Esophagus muscularis mucosa (tissue), 4 donors: ENCODE measurements around the gene JAGN1. TPM values are rescaled to one million over a fixed set of nuclear protein-coding genes. Genes with fewer than 3 reads are reported as not detected.
"Not testable (repeated sequence)": the region's sequence is repeated elsewhere in the genome, so short reads cannot be mapped to it uniquely, and the experiment has no call there.

Source experiments
- DNase-seq: peaks from one replicate; pipeline ENCODE4 v3.0.0-alpha.2; 2017; ENCODE audit errors: extremely low spot score
- H3K27ac ChIP-seq, 4 donors: fragments of 200-600 bp; sonication (generic); replicated peaks in 1 of 4; 1 replicate in 3 of 4; 2 replicates in 1 of 4; pipeline ENCODE4 v1.5.1; 2016 to 2019; ENCODE audit warnings: mild to moderate bottlenecking in 1 of 4
- H3K27me3 ChIP-seq, 4 donors: fragments of 200-600 bp; sonication (generic); one replicate each; pipeline versions ENCODE4 v1.5.1 to v1.6.0; 2016 to 2019
- H3K36me3 ChIP-seq, 4 donors: fragments of 200-600 bp; sonication (generic); one replicate each; pipeline ENCODE4 v1.5.1; 2016 to 2019
- H3K4me1 ChIP-seq, 4 donors: fragments of 200-600 bp; sonication (generic); one replicate each; pipeline ENCODE4 v1.5.1; 2016 to 2019
- H3K4me3 ChIP-seq, 4 donors: fragments of 200-600 bp; sonication (generic); 1 replicate in 2 of 4; 2 replicates in 2 of 4; pipeline ENCODE4 v1.5.1; 2016 to 2019; ENCODE audit warnings: mild to moderate bottlenecking in 4 of 4, moderate library complexity in 1 of 4
- H3K9me3 ChIP-seq, 4 donors: fragments of 200-600 bp; sonication (generic); 1 replicate in 3 of 4; 2 replicates in 1 of 4; pipeline ENCODE4 v1.5.1; 2016 to 2019
- CTCF ChIP-seq, 3 experiments: fragments of 200-600 bp in 2 of 3; fragments of 450-650 bp in 1 of 3; sonication (generic) in 2 of 3; IDR thresholded peaks; one replicate each; pipeline ENCODE4 v1.5.1; 2017 to 2019; ENCODE audit warnings: antibody characterized with exemption in 3 of 3, mild to moderate bottlenecking in 2 of 3, moderate library complexity in 1 of 3
- EP300 ChIP-seq: sonication (generic); formaldehyde crosslinking; IDR thresholded peaks from one replicate; pipeline ENCODE4 v1.6.1; 2017; ENCODE audit warnings: antibody characterized with exemption
- POLR2A ChIP-seq: fragments of 450-650 bp; IDR thresholded peaks from one replicate; pipeline ENCODE4 v1.6.1; 2017; ENCODE audit warnings: antibody characterized with exemption, moderate library complexity, mild to moderate bottlenecking, low read depth
- POLR2AphosphoS5 ChIP-seq, 2 donors: sonication (generic); formaldehyde crosslinking; IDR thresholded peaks; one replicate each; pipeline ENCODE4 v1.6.1; 2017; ENCODE audit warnings: antibody characterized with exemption in 2 of 2
- WGBS: methylation state at CpG from one replicate; pipeline ENCODE4 v1.1.5; 2018; 5-methylcytosine and 5-hydroxymethylcytosine counted together
- intact Hi-C: fragments of 100-400 bp; cut with DNase I; formaldehyde crosslinking; loops from one replicate; pipeline ENCODE4 v1.15.1; 2023
- total RNA-seq, 4 donors: library from RNA; depleted of rRNA; stranded (reverse); fragments of >200 nt; gene quantifications; one replicate each; pipeline versions ENCODE4 v1.1.0 to v1.2.1, GENCODE V29; 2016

Gene JAGN1
- total RNA-seq, 4 donors from 2014 or later, result 17.9 to 39.8 (median 26.4) TPM

GRCh38 chr3:9937486-9938238, 47.3 kb downstream of the JAGN1 start:
- peaks cover 18 to 43% (median 30%) of the 10 kb centered on the region in 4 donors for H3K4me1 ChIP-seq
- peaks cover 0 to 8% (median 0%) of the 10 kb centered on the region in 4 donors for H3K27me3 ChIP-seq
- H3K9me3 ChIP-seq, result no peaks in the 10 kb centered on the region
- no peak for DNase-seq
- peaks cover 10 to 50% (median 47%) of the 10 kb centered on the region in 4 donors for H3K36me3 ChIP-seq
- TF ChIP-seq POLR2AphosphoS5 (IDR thresholded peaks at IDR 0.05) (no peak), CTCF (IDR thresholded peaks at IDR 0.05) (no peak), POLR2A (no peak), EP300 (no peak)
- no peak overlapping the region for H3K4me3 ChIP-seq
- no peak overlapping the region for H3K27ac ChIP-seq
- intact Hi-C loops, result loop anchor here (10.0 kb wide), 1 partner anchor 287 kb away; no protein-coding TSS in a partner anchor
- 93% methylated on average over 10 of the region's 13 CpGs for WGBS

GRCh38 chr3:9938966-9939365, 48.6 kb downstream of the JAGN1 start:
- H3K27me3 ChIP-seq, result no peaks in the 10 kb centered on the region
- 97% methylated on average over 2 of the region's 2 CpGs for WGBS
- intact Hi-C loops, result loop anchor here (10.0 kb wide), 1 partner anchor 286 kb away; no protein-coding TSS in a partner anchor
- H3K4me3 ChIP-seq, result no peak overlapping the region
- no peak for DNase-seq
- H3K4me1 ChIP-seq, result peaks cover 18 to 37% (median 22%) of the 10 kb centered on the region in 4 donors
- TF ChIP-seq POLR2A (no peak), EP300 (no peak), CTCF (IDR thresholded peaks at IDR 0.05) (no peak), POLR2AphosphoS5 (IDR thresholded peaks at IDR 0.05) (no peak)
- H3K36me3 ChIP-seq, result peaks cover 20 to 63% (median 59%) of the 10 kb centered on the region in 4 donors
- H3K27ac ChIP-seq, result no peak overlapping the region
- no peaks in the 10 kb centered on the region for H3K9me3 ChIP-seq

GRCh38 chr3:9939906-9940305, 49.5 kb downstream of the JAGN1 start:
- H3K27me3 ChIP-seq, H3K9me3 ChIP-seq, H3K27ac ChIP-seq, H3K4me3 ChIP-seq, DNase-seq: not testable (repeated sequence)
- intact Hi-C loops, result loop anchor here (10.0 kb wide), 1 partner anchor 285 kb away; no protein-coding TSS in a partner anchor
- H3K36me3 ChIP-seq, result peaks cover 20 to 71% (median 68%) of the 10 kb centered on the region in 4 donors
- H3K4me1 ChIP-seq, result peaks cover 10 to 28% (median 13%) of the 10 kb centered on the region in 4 donors
- WGBS, result 100% methylated on average over 2 of the region's 32 CpGs

- 93% methylated on average over 6 of the region's 10 CpGs for WGBS
- intact Hi-C loops, result no loop called here
- no peak for TF ChIP-seq EP300
- no peak for TF ChIP-seq POLR2AphosphoS5 (IDR thresholded peaks at IDR 0.05)
- TF ChIP-seq CTCF (IDR thresholded peaks at IDR 0.05), result no peak
- TF ChIP-seq POLR2A, result no peak
- Histone ChIP-seq H3K9me3 (no peaks in the 10 kb centered on the region), H3K4me3 (no peak overlapping the region), H3K27me3 (no peaks in the 10 kb centered on the region), H3K27ac (no peak overlapping the region), H3K4me1 (peaks cover 1 to 27% (median 10%) of the 10 kb centered on the region in 4 donors), H3K36me3 (peaks cover 20 to 70% (median 65%) of the 10 kb centered on the region in 4 donors)
- DNase-seq, result no peak
These were observed 50.3 kb downstream of the JAGN1 start for GRCh38 chr3:9940746-9941145.

GRCh38 chr3:9942164-9942563, 51.8 kb downstream of the JAGN1 start:
- Histone ChIP-seq H3K27ac (no peak overlapping the region), H3K36me3 (peaks cover 18 to 55% (median 52%) of the 10 kb centered on the region in 4 donors), H3K4me1 (peaks cover 7 to 27% (median 18%) of the 10 kb centered on the region in 4 donors), H3K27me3 (peaks cover 0 to 4% (median 0%) of the 10 kb centered on the region in 4 donors), H3K9me3 (no peaks in the 10 kb centered on the region), H3K4me3 (no peak overlapping the region)
- 79% methylated on average over 4 of the region's 4 CpGs for WGBS
- no peak for DNase-seq
- TF ChIP-seq EP300 (no peak), CTCF (IDR thresholded peaks at IDR 0.05) (no peak), POLR2A (no peak), POLR2AphosphoS5 (IDR thresholded peaks at IDR 0.05) (no peak)
- intact Hi-C loops, result no loop called here
